Forelimb muscle (tissue), 1 donor: ENCODE measurements around the gene IL17REL. TPM values are rescaled to one million over a fixed set of nuclear protein-coding genes. Genes with fewer than 3 reads are reported as not detected.

Source experiments
- DNase-seq: peaks from one replicate; pipeline ENCODE4 v3.0.0-alpha.2; 2013; ENCODE audit warnings: low read depth
- polyA plus RNA-seq: library from polyadenylated mRNA; unstranded; fragments of 120-200 nt; gene quantifications from one replicate; pipeline ENCODE4 v1.2.1, GENCODE V29; 2013; ENCODE audit not compliant: insufficient read length

Gene IL17REL
- polyA plus RNA-seq, 1 donor, result not detected

GRCh38 chr22:50046019-50046415 is 33.5 kb upstream of the IL17REL start:
- DNase-seq, result no peak

- no peak for DNase-seq
Observed at GRCh38 chr22:50045211-50046018, 32.9 kb upstream of the IL17REL start.

GRCh38 chr22:50044485-50045118 is 32.0 kb upstream of the IL17REL start:
- DNase-seq, result no peak

GRCh38 chr22:50041361-50042065 is 28.9 kb upstream of the IL17REL start:
- DNase-seq, result no peak

GRCh38 chr22:50040717-50041116 is 28.2 kb upstream of the IL17REL start:
- DNase-seq, result no peak

- no peak for DNase-seq
Observed at GRCh38 chr22:50039669-50040443, 27.3 kb upstream of the IL17REL start.

- no peak for DNase-seq
Observed at GRCh38 chr22:50035976-50036724, 23.6 kb upstream of the IL17REL start.

- no peak for DNase-seq
Observed at GRCh38 chr22:50035131-50035881, 22.7 kb upstream of the IL17REL start.

- DNase-seq, result no peak
Observed at GRCh38 chr22:50034126-50035081, 21.8 kb upstream of the IL17REL start.

- DNase-seq, result no peak
Observed at GRCh38 chr22:50032941-50033601, 20.5 kb upstream of the IL17REL start.

- DNase-seq, result no peak
Observed at GRCh38 chr22:50032109-50032871, 19.7 kb upstream of the IL17REL start.

- DNase-seq, result no peak
Observed at GRCh38 chr22:50031189-50032091, 18.9 kb upstream of the IL17REL start.

GRCh38 chr22:50030297-50031188 is 18.0 kb upstream of the IL17REL start:
- DNase-seq, result no peak

- no peak for DNase-seq
Observed at GRCh38 chr22:50027639-50028537, 15.3 kb upstream of the IL17REL start.

GRCh38 chr22:50025993-50026392 is 13.4 kb upstream of the IL17REL start:
- no peak for DNase-seq
